HCT116 (cell line): ENCODE measurements around the gene UBE3C. TPM values are rescaled to one million over a fixed set of nuclear protein-coding genes. Genes with fewer than 3 reads are reported as not detected.

ENCODE experiments used
- ATAC-seq: fragments of 200-7000 bp; cut with Tn5 transposase; 2 replicates; pipeline ENCODE4 v1.9.1; 2020; ENCODE audit warnings: mild to moderate bottlenecking, moderate library complexity
- BruUV-seq: library from RNA; stranded (reverse); fragments of 400-500 nt; replicated peaks from 2 replicates; lab custom pipeline; 2021; lab: Mats Ljungman, UMichigan
- CTCF ChIA-PET: fragments of 300-600 bp; sonication (Branson Sonifier 250); formaldehyde crosslinking; loops from one replicate; lab custom pipeline; 2021; ENCODE audit warnings: antibody characterized with exemption; lab: Charles Lee
- POLR2A ChIA-PET: fragments of 300-600, 350-600 bp; sonication (Branson Sonifier 250); formaldehyde crosslinking; loops from one replicate; lab custom pipeline; 2021; ENCODE audit warnings: antibody characterized with exemption; lab: Charles Lee
- RAD21 ChIA-PET, 2 experiments: fragments of 300-600 bp; sonication (Branson Sonifier 250); formaldehyde crosslinking; loops; one replicate each; lab custom pipeline; 2023; ENCODE audit warnings: low total read pairs in 2 of 2; ENCODE audit not compliant: uncharacterized antibody in 2 of 2, unreplicated experiment in 2 of 2, low non-redundant PET in 1 of 2; lab: Charles Lee
- DNase-seq: peaks from one replicate; pipeline ENCODE4 v3.0.0-alpha.2; 2010; ENCODE audit warnings: low read depth, low spot score
- H2AFZ ChIP-seq: fragments of 200-600 bp; shearing (Covaris generic), sonication (generic); 2 replicates; pipeline ENCODE4 v1.6.1; 2017; ENCODE audit warnings: low read depth, mixed run types, mixed read lengths, antibody characterized with exemption, low read length; ENCODE audit not compliant: poor library complexity, severe bottlenecking
- H3K27ac ChIP-seq: 2 replicates; pipeline ENCODE4 v1.5.1; 2012; ENCODE audit warnings: low read depth, low read length
- H3K27me3 ChIP-seq: fragments of 200-600 bp; sonication (generic); 2 replicates; pipeline ENCODE4 v1.6.1; 2016; ENCODE audit warnings: mixed run types, low read length, mixed read lengths; ENCODE audit not compliant: insufficient read depth
- H3K36me3 ChIP-seq, 2 experiments: fragments of 200-500 bp in 1 of 2; fragments of 200-600 bp in 1 of 2; sonication (Bioruptor generic) in 1 of 2; sonication (generic) in 1 of 2; 2 replicates each; pipeline versions ENCODE4 v1.5.1 to v1.6.1; 2014 to 2016; ENCODE audit warnings: low read length in 2 of 2, inconsistent platforms in 1 of 2, mixed read lengths in 1 of 2, mixed run types in 1 of 2; ENCODE audit not compliant: insufficient read depth in 2 of 2, control insufficient read depth in 1 of 2
- H3K4me1 ChIP-seq, 2 experiments: fragments of 200-600 bp in 1 of 2; sonication (generic) in 1 of 2; 2 replicates each; pipeline versions ENCODE4 v1.5.1 to v1.6.1; 2012 to 2017; ENCODE audit warnings: low read length in 2 of 2, inconsistent platforms in 1 of 2, mild to moderate bottlenecking in 1 of 2, mixed read lengths in 1 of 2, mixed run types in 1 of 2, moderate library complexity in 1 of 2; ENCODE audit not compliant: insufficient read depth in 2 of 2, control insufficient read depth in 1 of 2
- H3K4me2 ChIP-seq: fragments of 200-600 bp; sonication (generic); 2 replicates; pipeline ENCODE4 v1.6.1; 2017; ENCODE audit warnings: mixed run types, low read length, mixed read lengths
- H3K4me3 ChIP-seq, 2 experiments: fragments of 200-600 bp in 1 of 2; sonication (generic) in 1 of 2; replicated peaks in 1 of 2; 2 replicates each; pipeline ENCODE4 v1.5.1; 2011 to 2016; ENCODE audit warnings: low read length in 2 of 2, control low read depth in 1 of 2, low read depth in 1 of 2, mild to moderate bottlenecking in 1 of 2, mixed read lengths in 1 of 2, mixed run types in 1 of 2
- H3K79me2 ChIP-seq: fragments of 200-600 bp; sonication (generic); 2 replicates; pipeline ENCODE4 v1.6.1; 2017; ENCODE audit warnings: mild to moderate bottlenecking, mixed run types, low read length, moderate library complexity, mixed read lengths; ENCODE audit not compliant: insufficient read depth
- H3K9ac ChIP-seq: fragments of 200-600 bp; sonication (generic); 2 replicates; pipeline ENCODE4 v1.6.1; 2016; ENCODE audit warnings: low read length, mixed read lengths
- H3K9me2 ChIP-seq: fragments of 200-600 bp; sonication (generic), shearing (Covaris generic); 2 replicates; pipeline ENCODE4 v1.6.1; 2017; ENCODE audit warnings: mixed run types, mild to moderate bottlenecking, moderate library complexity; ENCODE audit not compliant: insufficient read depth
- H3K9me3 ChIP-seq, 2 experiments: fragments of 200-500 bp in 1 of 2; fragments of 200-600 bp in 1 of 2; sonication (Bioruptor generic) in 1 of 2; sonication (generic) in 1 of 2; 2 replicates each; pipeline ENCODE4 v1.6.1; 2014 to 2017; ENCODE audit warnings: low read length in 2 of 2, mixed read lengths in 2 of 2, inconsistent platforms in 1 of 2, low read depth in 1 of 2, mild to moderate bottlenecking in 1 of 2, mixed run types in 1 of 2, moderate library complexity in 1 of 2; ENCODE audit not compliant: control insufficient read depth in 1 of 2, insufficient read depth in 1 of 2
- H4K20me1 ChIP-seq: fragments of 200-600 bp; sonication (generic), shearing (Covaris generic); 2 replicates; pipeline ENCODE4 v1.6.1; 2017; ENCODE audit warnings: mixed run types, mild to moderate bottlenecking, moderate library complexity; ENCODE audit not compliant: insufficient read depth
- CBX3 ChIP-seq: IDR thresholded peaks from 2 replicates; pipeline ENCODE4 v1.6.1; 2012; ENCODE audit warnings: low read depth
- CTCF ChIP-seq, 3 experiments: fragments of 200-600 bp in 1 of 3; sonication (generic) in 1 of 3; IDR thresholded peaks in 2 of 3; conservative IDR thresholded peaks in 1 of 3; 2 replicates each; pipeline ENCODE4 v1.5.1; 2012 to 2017; ENCODE audit warnings: low read depth in 2 of 3, low read length in 2 of 3, antibody characterized with exemption in 1 of 3, borderline replicate concordance in 1 of 3, control low read depth in 1 of 3, mild to moderate bottlenecking in 1 of 3, mixed read lengths in 1 of 3, mixed run types in 1 of 3, moderate library complexity in 1 of 3; ENCODE audit not compliant: insufficient read depth in 1 of 3
- EZH2phosphoT487 ChIP-seq: fragments of 200-600 bp; IDR thresholded peaks from 2 replicates; pipeline ENCODE4 v1.6.1; 2018; ENCODE audit warnings: antibody characterized with exemption, borderline replicate concordance
- SP1 ChIP-seq: IDR thresholded peaks from 2 replicates; pipeline ENCODE4 v1.6.1; 2012; ENCODE audit warnings: low read depth
- SRF ChIP-seq: IDR thresholded peaks from 2 replicates; pipeline ENCODE4 v1.6.1; 2012; ENCODE audit warnings: low read depth
- TCF7L2 ChIP-seq: IDR thresholded peaks from 2 replicates; pipeline ENCODE4 v1.7.0; 2011; ENCODE audit warnings: borderline replicate concordance, inconsistent platforms; ENCODE audit not compliant: insufficient read depth, insufficient read length; ENCODE audit errors: extremely low read depth
- ZBTB33 ChIP-seq: IDR thresholded peaks from 2 replicates; pipeline ENCODE4 v1.6.1; 2011; ENCODE audit warnings: mild to moderate bottlenecking, low read length, moderate library complexity; ENCODE audit not compliant: insufficient replicate concordance; ENCODE audit errors: extremely low read depth
- ZFX ChIP-seq: fragments of 450-650 bp; IDR thresholded peaks from 2 replicates; pipeline ENCODE4 v1.6.1; 2017
- intact Hi-C: fragments of 100-400 bp; cut with micrococcal nuclease; formaldehyde crosslinking; loops from 2 replicates; pipeline ENCODE4 v1.10.0; 2022
- total RNA-seq: library from RNA; stranded (reverse); gene quantifications from one replicate; pipeline ENCODE4 v1.2.1, GENCODE V29; 2021; ENCODE audit not compliant: unreplicated experiment

UBE3C gene
- total RNA-seq, 1 experiment from 2014 or later = 68.3 TPM

GRCh38 chr7:157139810-157140510 lies 1.2 kb downstream of the UBE3C start:
- POLR2A ChIA-PET = no interaction called here
- Histone ChIP-seq H3K79me2 (peaks cover 59% of the 10 kb centered on the region), H3K9me2 (no peaks in the 10 kb centered on the region), H3K36me3 (peaks cover 10 to 20% of the 10 kb centered on the region in 2 experiments; a peak in 3 of 4 replicates), H3K4me1 (peaks cover 3 to 30% of the 10 kb centered on the region in 2 experiments; a peak in 3 of 4 replicates), H3K9ac (peak overlapping the region; percentile 99)
- intact Hi-C loops = loop anchor here (2.0 to 5.0 kb wide), 3 partner anchors 129 to 233 kb away; partner anchors contain the start of gene MNX1
- no TSS peak for BruUV-seq
- no peak for DNase-seq
- no peak for TF ChIP-seq CBX3
- no peak for TF ChIP-seq ZBTB33
- no peak for TF ChIP-seq SRF
- no peak for TF ChIP-seq EZH2phosphoT487
- TF ChIP-seq SP1 = no peak
- no peak for TF ChIP-seq CTCF (IDR thresholded peaks at IDR 0.05 in 2 of 3, conservative IDR thresholded peaks at IDR 0.05 in 1 of 3; ENCODE audit: borderline replicate concordance in 1 of 3, insufficient read depth in 1 of 3, low read depth in 2 of 3, low read length in 2 of 3)
- TF ChIP-seq ZFX = no peak
- TF ChIP-seq TCF7L2 = no peak
- TF ChIP-seq, all 23 proteins: peak for 0
- RAD21 ChIA-PET = no interaction called here
- H2AFZ ChIP-seq = no peak overlapping the region
- no peaks in the 10 kb centered on the region for H3K9me3 ChIP-seq
- peak overlapping the region; percentile 91 for H3K27ac ChIP-seq
- CTCF ChIA-PET = no interaction called here
- no peaks in the 10 kb centered on the region for H3K27me3 ChIP-seq
- no peak for ATAC-seq
- H3K4me3 ChIP-seq = peak overlapping the region; percentile 68 to 96
- H4K20me1 ChIP-seq = no peaks in the 10 kb centered on the region; the same call in 1 of the 2 replicates
- H3K4me2 ChIP-seq = peak overlapping the region; percentile 95
